Uterus (tissue), 4 donors: ENCODE data around the gene CIBAR2. TPM values are rescaled to one million over a fixed set of nuclear protein-coding genes. Genes with fewer than 3 reads are reported as not detected.

Source experiments
- DNase-seq, 2 donors: peaks; one replicate each; pipeline ENCODE4 v3.0.0-alpha.2; 2019 to 2020
- H3K27ac ChIP-seq, 2 donors: fragments of 200-600 bp; sonication (generic); 1 replicate in 1 of 2; 2 replicates in 1 of 2; pipeline ENCODE4 v1.5.1; 2016 to 2018
- H3K27me3 ChIP-seq, 2 donors: fragments of 200-600 bp; sonication (generic); one replicate each; pipeline ENCODE4 v1.5.1; 2018 to 2019; ENCODE audit warnings: control low read depth in 1 of 2
- H3K36me3 ChIP-seq, 2 donors: fragments of 200-600 bp; sonication (generic); one replicate each; pipeline ENCODE4 v1.5.1; 2019; ENCODE audit warnings: control low read depth in 1 of 2
- H3K4me1 ChIP-seq, 2 donors: fragments of 200-600 bp; sonication (generic); one replicate each; pipeline ENCODE4 v1.5.1; 2018 to 2019; ENCODE audit warnings: control low read depth in 1 of 2
- H3K4me3 ChIP-seq, 2 donors: fragments of 200-600 bp; sonication (generic); 1 replicate in 1 of 2; 2 replicates in 1 of 2; pipeline ENCODE4 v1.5.1; 2018 to 2019; ENCODE audit warnings: mild to moderate bottlenecking in 1 of 2
- H3K9me3 ChIP-seq, 2 donors: fragments of 200-600 bp; sonication (generic); one replicate each; pipeline ENCODE4 v1.5.1; 2019; ENCODE audit warnings: control low read depth in 1 of 2
- POLR2A ChIP-seq, 2 donors: fragments of 450-650 bp; IDR thresholded peaks; one replicate each; pipeline ENCODE4 v1.6.1; 2016; ENCODE audit warnings: antibody characterized with exemption in 2 of 2, mild to moderate bottlenecking in 1 of 2, moderate library complexity in 1 of 2
- intact Hi-C: fragments of 100-400 bp; cut with DNase I; formaldehyde crosslinking; loops from one replicate; pipeline ENCODE4 v1.15.1; 2023; ENCODE audit warnings: low total_unique reads
- total RNA-seq, 4 donors: library from RNA; depleted of rRNA in 3 of 4; stranded (reverse); fragments of >200 nt in 3 of 4; gene quantifications; one replicate each; pipeline versions ENCODE4 v1.1.0 to v1.2.4, GENCODE V29; 2014 to 2023
- TF ChIP-seq, protein P1 (sequence below), 4 experiments: fragments of 200-600 bp in 2 of 4; fragments of 450-650 bp in 2 of 4; sonication (generic) in 2 of 4; IDR thresholded peaks; one replicate each; pipeline ENCODE4 v1.5.1; 2016 to 2019; ENCODE audit warnings: antibody characterized with exemption in 4 of 4, mild to moderate bottlenecking in 2 of 4, moderate library complexity in 1 of 4
- donor health status: DM: yes; HTN: yes; CAD: no.

The CIBAR2 gene
- total RNA-seq, 4 donors from 2014 or later = 2.4 TPM; not detected in 3

DNA sequence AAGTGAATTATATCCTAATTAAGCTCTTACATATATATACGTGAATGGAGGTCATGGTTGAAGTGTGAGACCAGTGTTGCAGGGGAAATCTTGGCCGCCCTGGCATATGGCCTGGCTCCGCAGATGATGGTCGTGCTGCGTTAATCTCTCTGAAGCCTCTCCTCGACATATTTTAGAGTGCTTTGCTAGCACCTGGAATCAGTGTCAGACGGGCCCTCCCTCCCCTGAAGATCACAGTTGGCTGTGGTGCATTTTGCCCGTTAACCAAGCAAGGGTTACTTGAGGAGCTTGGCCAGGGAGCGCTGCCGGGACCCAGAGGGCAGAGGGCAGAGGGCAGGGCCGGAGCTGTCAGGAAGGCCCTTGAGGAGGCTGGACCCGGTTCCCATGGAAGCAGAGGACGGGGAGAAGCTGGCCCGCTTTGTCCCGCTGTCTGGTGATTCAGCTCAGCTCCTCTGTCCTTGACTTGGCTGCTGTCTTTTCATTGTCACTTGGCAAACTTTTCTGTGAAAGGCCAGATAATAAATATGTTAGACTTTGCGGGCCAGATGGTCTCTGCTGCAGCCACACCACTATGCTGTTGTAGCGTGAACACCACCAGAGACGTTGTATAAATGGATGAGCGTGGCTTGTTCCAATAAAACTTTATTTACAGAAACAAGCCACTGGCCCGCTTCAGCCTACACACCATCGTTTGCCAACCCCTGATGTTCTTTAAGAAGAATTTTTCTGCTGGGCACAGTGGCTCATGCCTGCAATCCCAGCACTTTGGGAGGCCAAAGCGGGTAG lies 32.3 kb downstream of the CIBAR2 start:
- no peak for DNase-seq
- H3K4me3 ChIP-seq = no peak overlapping the region
- no peaks in the 10 kb centered on the region for H3K9me3 ChIP-seq
- H3K27ac ChIP-seq = no peak overlapping the region
- H3K4me1 ChIP-seq = no peaks in the 10 kb centered on the region
- intact Hi-C loops = no loop called here
- no peaks in the 10 kb centered on the region for H3K27me3 ChIP-seq
- no peaks in the 10 kb centered on the region for H3K36me3 ChIP-seq
- no peak for TF ChIP-seq POLR2A (IDR thresholded peaks at IDR 0.05)
- TF ChIP-seq, protein P1, sequence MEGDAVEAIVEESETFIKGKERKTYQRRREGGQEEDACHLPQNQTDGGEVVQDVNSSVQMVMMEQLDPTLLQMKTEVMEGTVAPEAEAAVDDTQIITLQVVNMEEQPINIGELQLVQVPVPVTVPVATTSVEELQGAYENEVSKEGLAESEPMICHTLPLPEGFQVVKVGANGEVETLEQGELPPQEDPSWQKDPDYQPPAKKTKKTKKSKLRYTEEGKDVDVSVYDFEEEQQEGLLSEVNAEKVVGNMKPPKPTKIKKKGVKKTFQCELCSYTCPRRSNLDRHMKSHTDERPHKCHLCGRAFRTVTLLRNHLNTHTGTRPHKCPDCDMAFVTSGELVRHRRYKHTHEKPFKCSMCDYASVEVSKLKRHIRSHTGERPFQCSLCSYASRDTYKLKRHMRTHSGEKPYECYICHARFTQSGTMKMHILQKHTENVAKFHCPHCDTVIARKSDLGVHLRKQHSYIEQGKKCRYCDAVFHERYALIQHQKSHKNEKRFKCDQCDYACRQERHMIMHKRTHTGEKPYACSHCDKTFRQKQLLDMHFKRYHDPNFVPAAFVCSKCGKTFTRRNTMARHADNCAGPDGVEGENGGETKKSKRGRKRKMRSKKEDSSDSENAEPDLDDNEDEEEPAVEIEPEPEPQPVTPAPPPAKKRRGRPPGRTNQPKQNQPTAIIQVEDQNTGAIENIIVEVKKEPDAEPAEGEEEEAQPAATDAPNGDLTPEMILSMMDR (IDR thresholded peaks at IDR 0.05) = no peak

DNA sequence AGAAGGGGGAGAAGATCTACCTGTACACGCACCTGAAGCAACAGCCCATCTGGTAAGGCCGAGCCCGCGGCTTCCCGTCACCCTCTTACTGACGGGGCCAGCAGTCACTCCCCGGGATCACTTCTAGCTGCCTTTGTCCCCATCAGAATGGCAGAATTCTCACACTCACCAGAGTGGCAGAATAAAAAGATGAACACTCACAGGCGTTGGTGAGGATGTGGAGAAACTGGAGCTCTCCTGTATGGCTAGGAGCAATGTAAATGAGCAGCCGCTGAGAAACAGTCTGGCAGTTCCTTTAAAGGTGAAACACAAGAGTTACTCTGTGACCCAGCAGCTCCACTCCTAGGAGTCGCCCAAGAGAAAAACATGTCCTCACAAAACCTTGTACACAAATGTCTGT lies 33.3 kb downstream of the CIBAR2 start:
- no peaks in the 10 kb centered on the region for H3K9me3 ChIP-seq
- H3K27me3 ChIP-seq = no peaks in the 10 kb centered on the region
- intact Hi-C loops = no loop called here
- no peak overlapping the region for H3K4me3 ChIP-seq
- no peak for DNase-seq
- H3K36me3 ChIP-seq = no peaks in the 10 kb centered on the region
- H3K27ac ChIP-seq = no peak overlapping the region
- no peaks in the 10 kb centered on the region for H3K4me1 ChIP-seq
- no peak for TF ChIP-seq POLR2A (IDR thresholded peaks at IDR 0.05)
- TF ChIP-seq, protein P1 (IDR thresholded peaks at IDR 0.05) = no peak

GRCh38 chr16:85078226-85078625 lies 34.0 kb downstream of the CIBAR2 start:
- Histone ChIP-seq H3K27ac (no peak overlapping the region), H3K9me3 (no peaks in the 10 kb centered on the region), H3K27me3 (no peaks in the 10 kb centered on the region), H3K4me1 (no peaks in the 10 kb centered on the region), H3K36me3 (no peaks in the 10 kb centered on the region), H3K4me3 (no peak overlapping the region)
- TF ChIP-seq, protein P1 (IDR thresholded peaks at IDR 0.05) = no peak
- TF ChIP-seq POLR2A (IDR thresholded peaks at IDR 0.05) = no peak
- intact Hi-C loops = no loop called here
- no peak for DNase-seq

- intact Hi-C loops = no loop called here
- TF ChIP-seq, protein P1 (IDR thresholded peaks at IDR 0.05) = no peak
- no peak for TF ChIP-seq POLR2A (IDR thresholded peaks at IDR 0.05)
These were observed 34.6 kb downstream of the CIBAR2 start for GRCh38 chr16:85077576-85078125.

GRCh38 chr16:85077039-85077438 lies 35.2 kb downstream of the CIBAR2 start:
- H3K36me3 ChIP-seq = no peaks in the 10 kb centered on the region
- no peaks in the 10 kb centered on the region for H3K9me3 ChIP-seq
- H3K27ac ChIP-seq = no peak overlapping the region
- DNase-seq = no peak
- no peaks in the 10 kb centered on the region for H3K27me3 ChIP-seq
- H3K4me1 ChIP-seq = no peaks in the 10 kb centered on the region
- no peak overlapping the region for H3K4me3 ChIP-seq
- no peak for TF ChIP-seq POLR2A (IDR thresholded peaks at IDR 0.05)
- TF ChIP-seq, protein P1 (IDR thresholded peaks at IDR 0.05) = no peak
- intact Hi-C loops = no loop called here

More at GRCh38 chr16:85077576-85078125, 34.6 kb downstream of the CIBAR2 start:
- Histone ChIP-seq H3K27me3 (no peaks in the 10 kb centered on the region), H3K9me3 (no peaks in the 10 kb centered on the region), H3K4me3 (no peak overlapping the region), H3K4me1 (no peaks in the 10 kb centered on the region), H3K27ac (no peak overlapping the region), H3K36me3 (no peaks in the 10 kb centered on the region)
- no peak for DNase-seq
